SK-N-SH treated with all-trans-retinoic acid at 6 μM for 48 hours (cell line): ENCODE results near the gene CCDC180.

Source experiments
- ATAC-seq: fragments of 200-7000 bp; cut with Tn5 transposase; 3 replicates; pipeline ENCODE4 v1.9.1; 2020; ENCODE audit warnings: mild to moderate bottlenecking, moderate library complexity
- ARNTL ChIP-seq: fragments of 450-650 bp; formaldehyde crosslinking; IDR thresholded peaks from 2 replicates; pipeline ENCODE4 v1.5.0; 2020; ENCODE audit warnings: low read depth, mild to moderate bottlenecking, moderate library complexity, borderline replicate concordance
- BACH2 ChIP-seq: fragments of 250-450 bp; sonication (Bioruptor Pico); IDR thresholded peaks from 2 replicates; pipeline ENCODE4 v1.9.0; 2021; ENCODE audit warnings: mild to moderate bottlenecking, borderline replicate concordance
- CREB5 ChIP-seq: fragments of 250-450 bp; sonication (Bioruptor Pico); IDR thresholded peaks from 2 replicates; pipeline ENCODE4 v1.5.1; 2020; ENCODE audit warnings: low read depth, mild to moderate bottlenecking, moderate library complexity
- CSDC2 ChIP-seq: fragments of 250-450 bp; sonication (Bioruptor Pico); IDR thresholded peaks from 2 replicates; pipeline ENCODE4 v1.5.0; 2020; ENCODE audit warnings: mild to moderate bottlenecking, moderate library complexity
- ESRRG ChIP-seq: fragments of 250-450 bp; sonication (Bioruptor Pico); IDR thresholded peaks from 2 replicates; pipeline ENCODE4 v1.6.1; 2021; ENCODE audit warnings: mild to moderate bottlenecking
- GLIS3 ChIP-seq: fragments of 250-450 bp; sonication (Bioruptor Pico); IDR thresholded peaks from 2 replicates; pipeline ENCODE4 v1.5.0; 2020; ENCODE audit warnings: mild to moderate bottlenecking, moderate library complexity
- ISL1 ChIP-seq: fragments of 250-450 bp; sonication (Bioruptor Pico); IDR thresholded peaks from 2 replicates; pipeline ENCODE4 v2.1.2; 2022; ENCODE audit warnings: mild to moderate bottlenecking, moderate library complexity
- OSR1 ChIP-seq: fragments of 250-450 bp; sonication (Bioruptor Pico); IDR thresholded peaks from 2 replicates; pipeline ENCODE4 v1.8.0; 2022; ENCODE audit warnings: moderate library complexity, mild to moderate bottlenecking, inconsistent platforms
- PATZ1 ChIP-seq: fragments of 250-450 bp; sonication (Bioruptor Pico); IDR thresholded peaks from 2 replicates; pipeline ENCODE4 v1.8.0; 2020; ENCODE audit warnings: mild to moderate bottlenecking, moderate library complexity, borderline replicate concordance
- POU6F1 ChIP-seq: fragments of 250-450 bp; sonication (Bioruptor Pico); IDR thresholded peaks from 2 replicates; pipeline ENCODE4 v1.8.0; 2021; ENCODE audit warnings: low read depth, mild to moderate bottlenecking, moderate library complexity, borderline replicate concordance
- PPARA ChIP-seq: fragments of 250-450 bp; sonication (Bioruptor Pico); IDR thresholded peaks from 2 replicates; pipeline ENCODE4 v1.5.0; 2020; ENCODE audit warnings: mild to moderate bottlenecking, borderline replicate concordance
- RARB ChIP-seq: fragments of 250-450 bp; sonication (Bioruptor Pico); IDR thresholded peaks from 2 replicates; pipeline ENCODE4 v1.8.0; 2021; ENCODE audit warnings: mild to moderate bottlenecking, moderate library complexity
- TCF4 ChIP-seq: fragments of 250-450 bp; sonication (Bioruptor Pico); IDR thresholded peaks from 2 replicates; pipeline ENCODE4 v1.8.0; 2021; ENCODE audit warnings: mild to moderate bottlenecking, moderate library complexity, borderline replicate concordance
- TOX ChIP-seq: fragments of 250-450 bp; sonication (Bioruptor Pico); IDR thresholded peaks from 2 replicates; pipeline ENCODE4 v1.8.0; 2021; ENCODE audit warnings: mild to moderate bottlenecking, moderate library complexity, borderline replicate concordance
- TSHZ2 ChIP-seq: fragments of 250-450 bp; sonication (Bioruptor Pico); IDR thresholded peaks from 2 replicates; pipeline ENCODE4 v1.5.0; 2020; ENCODE audit warnings: mild to moderate bottlenecking, moderate library complexity
- ZFP3 ChIP-seq: fragments of 250-450 bp; sonication (Bioruptor Pico); IDR thresholded peaks from 2 replicates; pipeline ENCODE4 v1.5.0; 2020; ENCODE audit warnings: mild to moderate bottlenecking, moderate library complexity
- ZFP30 ChIP-seq: fragments of 450-650 bp; formaldehyde crosslinking; IDR thresholded peaks from 2 replicates; pipeline ENCODE4 v1.5.0; 2022; ENCODE audit warnings: mild to moderate bottlenecking, moderate library complexity
- ZNF565 ChIP-seq: fragments of 450-650 bp; formaldehyde crosslinking; conservative IDR thresholded peaks from 2 replicates; pipeline ENCODE4 v1.5.0; 2020; ENCODE audit warnings: low read depth, mild to moderate bottlenecking, moderate library complexity
- ZNF70 ChIP-seq: fragments of 450-650 bp; formaldehyde crosslinking; IDR thresholded peaks from 2 replicates; pipeline ENCODE4 v1.5.0; 2020; ENCODE audit warnings: mild to moderate bottlenecking, moderate library complexity
- ZNF8 ChIP-seq: fragments of 450-650 bp; formaldehyde crosslinking; IDR thresholded peaks from 2 replicates; pipeline ENCODE4 v1.5.0; 2020; ENCODE audit warnings: mild to moderate bottlenecking, moderate library complexity
- TF ChIP-seq, protein P1 (sequence below): fragments of 250-450 bp; sonication (Bioruptor Pico); IDR thresholded peaks from 2 replicates; pipeline ENCODE4 v1.5.1; 2021; ENCODE audit warnings: mild to moderate bottlenecking, moderate library complexity

CCDC180 gene

GRCh38 chr9:97318433-97318832 is 11.0 kb downstream of the CCDC180 start:
- no peak for ATAC-seq
- no peak for TF ChIP-seq CSDC2
- no peak for TF ChIP-seq ZFP30 (CRISPR knock-in tag)
- TF ChIP-seq ZFP3 (CRISPR knock-in tag), result no peak
- TF ChIP-seq GLIS3 (CRISPR knock-in tag), result no peak
- TF ChIP-seq TCF4 (CRISPR knock-in tag), result no peak
- TF ChIP-seq ARNTL (CRISPR knock-in tag), result no peak
- TF ChIP-seq PPARA (CRISPR knock-in tag), result no peak
- no peak for TF ChIP-seq RARB (CRISPR knock-in tag)
- no peak for TF ChIP-seq ESRRG (CRISPR knock-in tag)
- TF ChIP-seq, all 23 proteins: peak for 0

GRCh38 chr9:97319395-97319794 is 11.9 kb downstream of the CCDC180 start:
- TF ChIP-seq ZNF70, result no peak
- TF ChIP-seq ESRRG (CRISPR knock-in tag), result no peak
- TF ChIP-seq ARNTL (CRISPR knock-in tag), result no peak
- TF ChIP-seq PPARA (CRISPR knock-in tag), result no peak
- no peak for TF ChIP-seq PATZ1 (CRISPR knock-in tag)
- no peak for TF ChIP-seq POU6F1 (CRISPR knock-in tag)
- no peak for TF ChIP-seq OSR1 (CRISPR knock-in tag)
- no peak for TF ChIP-seq ZNF8
- TF ChIP-seq BACH2 (CRISPR knock-in tag), result no peak
- TF ChIP-seq RARB (CRISPR knock-in tag), result no peak
- TF ChIP-seq, protein P1, sequence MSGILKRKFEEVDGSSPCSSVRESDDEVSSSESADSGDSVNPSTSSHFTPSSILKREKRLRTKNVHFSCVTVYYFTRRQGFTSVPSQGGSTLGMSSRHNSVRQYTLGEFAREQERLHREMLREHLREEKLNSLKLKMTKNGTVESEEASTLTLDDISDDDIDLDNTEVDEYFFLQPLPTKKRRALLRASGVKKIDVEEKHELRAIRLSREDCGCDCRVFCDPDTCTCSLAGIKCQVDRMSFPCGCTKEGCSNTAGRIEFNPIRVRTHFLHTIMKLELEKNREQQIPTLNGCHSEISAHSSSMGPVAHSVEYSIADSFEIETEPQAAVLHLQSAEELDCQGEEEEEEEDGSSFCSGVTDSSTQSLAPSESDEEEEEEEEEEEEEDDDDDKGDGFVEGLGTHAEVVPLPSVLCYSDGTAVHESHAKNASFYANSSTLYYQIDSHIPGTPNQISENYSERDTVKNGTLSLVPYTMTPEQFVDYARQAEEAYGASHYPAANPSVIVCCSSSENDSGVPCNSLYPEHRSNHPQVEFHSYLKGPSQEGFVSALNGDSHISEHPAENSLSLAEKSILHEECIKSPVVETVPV (CRISPR knock-in tag), result no peak
- TF ChIP-seq ZFP3 (CRISPR knock-in tag), result no peak
- TF ChIP-seq CREB5, result no peak
- TF ChIP-seq ZNF565 (CRISPR knock-in tag), result no peak
- no peak for ATAC-seq

- no peak for ATAC-seq
- no peak for TF ChIP-seq BACH2 (CRISPR knock-in tag)
- TF ChIP-seq TSHZ2 (CRISPR knock-in tag), result no peak
- TF ChIP-seq TOX, result no peak
- TF ChIP-seq POU6F1 (CRISPR knock-in tag), result no peak
- no peak for TF ChIP-seq PPARA (CRISPR knock-in tag)
- TF ChIP-seq ISL1 (CRISPR knock-in tag), result no peak
- TF ChIP-seq ZNF8, result no peak
- no peak for TF ChIP-seq ZFP30 (CRISPR knock-in tag)
- TF ChIP-seq GLIS3 (CRISPR knock-in tag), result no peak
- no peak for TF ChIP-seq ARNTL (CRISPR knock-in tag)
- TF ChIP-seq ZFP3 (CRISPR knock-in tag), result no peak
- no peak for TF ChIP-seq ESRRG (CRISPR knock-in tag)
- TF ChIP-seq CREB5, result no peak
- TF ChIP-seq OSR1 (CRISPR knock-in tag), result no peak
- TF ChIP-seq ZNF565 (CRISPR knock-in tag), result no peak
- no peak for TF ChIP-seq TCF4 (CRISPR knock-in tag)
Observed at GRCh38 chr9:97320080-97320642, 12.7 kb downstream of the CCDC180 start.
